Breast epithelium (tissue), 4 donors: Measurements from ENCODE around the gene ASTN1. TPM values are rescaled to one million over a fixed set of nuclear protein-coding genes. Genes with fewer than 3 reads are reported as not detected.

ENCODE experiments used
- DNase-seq, 2 donors: peaks; one replicate each; pipeline ENCODE4 v3.0.0-alpha.2; 2019; ENCODE audit warnings: low spot score in 2 of 2
- H3K27ac ChIP-seq, 2 donors: fragments of 200-600 bp; sonication (generic) in 1 of 2; one replicate each; pipeline ENCODE4 v1.5.1; 2016 to 2019; ENCODE audit warnings: mild to moderate bottlenecking in 1 of 2
- H3K27me3 ChIP-seq, 2 donors: fragments of 200-600 bp; sonication (generic) in 1 of 2; one replicate each; pipeline versions ENCODE4 v1.5.1 to v1.6.0; 2017 to 2019; ENCODE audit warnings: control low read depth in 1 of 2, mild to moderate bottlenecking in 1 of 2
- H3K36me3 ChIP-seq: fragments of 200-600 bp; one replicate; pipeline ENCODE4 v1.5.1; 2019
- H3K4me1 ChIP-seq, 2 donors: fragments of 200-600 bp; sonication (generic); one replicate each; pipeline ENCODE4 v1.5.1; 2016 to 2019; ENCODE audit warnings: control low read depth in 1 of 2
- H3K4me3 ChIP-seq, 3 donors: fragments of 200-600 bp; sonication (generic); 1 replicate in 2 of 3; 2 replicates in 1 of 3; pipeline ENCODE4 v1.5.1; 2016 to 2019; ENCODE audit warnings: mild to moderate bottlenecking in 3 of 3, moderate library complexity in 2 of 3
- H3K9me3 ChIP-seq, 2 donors: fragments of 200-600 bp; sonication (generic) in 1 of 2; one replicate each; pipeline ENCODE4 v1.5.1; 2016 to 2019; ENCODE audit warnings: control low read depth in 1 of 2
- CTCF ChIP-seq, 3 donors: fragments of 450-650 bp; IDR thresholded peaks; one replicate each; pipeline ENCODE4 v1.5.1; 2016 to 2017; ENCODE audit warnings: antibody characterized with exemption in 3 of 3, mild to moderate bottlenecking in 3 of 3, moderate library complexity in 3 of 3
- POLR2A ChIP-seq: fragments of 450-650 bp; IDR thresholded peaks from one replicate; pipeline ENCODE4 v1.6.1; 2016; ENCODE audit warnings: antibody characterized with exemption, mild to moderate bottlenecking, moderate library complexity
- POLR2AphosphoS5 ChIP-seq, 3 donors: sonication (generic); formaldehyde crosslinking; IDR thresholded peaks; one replicate each; pipeline ENCODE4 v1.6.1; 2017; ENCODE audit warnings: antibody characterized with exemption in 3 of 3
- intact Hi-C: fragments of 100-400 bp; cut with DNase I; formaldehyde crosslinking; loops from one replicate; pipeline ENCODE4 v1.15.1; 2023; ENCODE audit warnings: low total_unique reads
- total RNA-seq, 3 donors: library from RNA; depleted of rRNA; stranded (reverse); fragments of >200 nt; gene quantifications; one replicate each; pipeline ENCODE4 v1.1.0, GENCODE V29; 2016

The ASTN1 gene
- total RNA-seq, 3 donors from 2014 or later: 0.16 to 1.5 (median 0.33) TPM

- intact Hi-C loops: no loop called here
- no peaks in the 10 kb centered on the region for H3K27me3 ChIP-seq
- no peaks in the 10 kb centered on the region for H3K9me3 ChIP-seq
- no peak overlapping the region for H3K27ac ChIP-seq
- H3K36me3 ChIP-seq: no peaks in the 10 kb centered on the region
- DNase-seq: no peak
- H3K4me1 ChIP-seq: no peaks in the 10 kb centered on the region
- H3K4me3 ChIP-seq: no peak overlapping the region
- TF ChIP-seq POLR2A (no peak), POLR2AphosphoS5 (IDR thresholded peaks at IDR 0.05) (no peak), CTCF (IDR thresholded peaks at IDR 0.05) (no peak)
These were observed 163.0 kb downstream of the ASTN1 start for GRCh38 chr1:177001556-177001955.

- Histone ChIP-seq H3K36me3 (no peaks in the 10 kb centered on the region), H3K27ac (no peak overlapping the region), H3K27me3 (no peaks in the 10 kb centered on the region), H3K9me3 (no peaks in the 10 kb centered on the region), H3K4me3 (no peak overlapping the region), H3K4me1 (no peaks in the 10 kb centered on the region)
- intact Hi-C loops: no loop called here
- TF ChIP-seq POLR2AphosphoS5 (IDR thresholded peaks at IDR 0.05): no peak
- TF ChIP-seq CTCF (IDR thresholded peaks at IDR 0.05): no peak
- no peak for TF ChIP-seq POLR2A
- no peak for DNase-seq
These were observed 166.2 kb downstream of the ASTN1 start for GRCh38 chr1:176998183-176998795.

DNA sequence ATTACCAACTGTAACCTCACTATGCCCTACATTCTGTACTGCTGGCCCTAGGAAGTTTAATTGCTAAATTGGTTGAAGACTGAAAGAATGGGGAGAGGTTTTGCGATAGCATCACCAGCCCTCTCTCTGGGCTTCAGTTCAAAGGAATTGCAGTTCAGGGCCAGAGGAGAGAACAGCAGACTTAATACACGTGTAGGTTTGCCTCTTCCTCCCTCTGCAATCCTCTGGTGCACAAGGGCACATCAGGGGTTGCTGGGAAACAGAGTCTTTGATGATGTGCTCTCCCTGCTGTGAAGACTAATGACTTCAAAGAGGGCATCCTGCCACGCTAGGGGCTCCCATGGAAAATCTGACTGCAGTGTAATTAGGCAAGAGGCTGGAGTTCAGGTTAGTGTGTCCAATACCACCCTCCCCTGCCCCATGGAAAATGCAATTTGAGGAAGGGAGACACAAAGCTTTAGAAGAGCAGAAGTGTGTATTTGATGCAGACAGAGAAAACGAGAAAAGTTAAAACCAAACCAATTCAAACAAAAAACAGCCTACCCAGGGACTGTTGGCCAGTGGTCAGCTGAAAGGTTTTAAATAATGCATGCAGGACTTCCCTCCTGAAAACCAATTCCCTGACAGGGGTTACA is 167.9 kb downstream of the ASTN1 start:
- no peak for TF ChIP-seq CTCF (IDR thresholded peaks at IDR 0.05)
- intact Hi-C loops: no loop called here
- Histone ChIP-seq H3K36me3 (no peaks in the 10 kb centered on the region), H3K27me3 (no peaks in the 10 kb centered on the region), H3K9me3 (no peaks in the 10 kb centered on the region), H3K4me1 (no peaks in the 10 kb centered on the region), H3K4me3 (no peak overlapping the region), H3K27ac (no peak overlapping the region)
- no peak for DNase-seq

- DNase-seq: no peak
- H3K36me3 ChIP-seq: no peaks in the 10 kb centered on the region
- no peak overlapping the region for H3K27ac ChIP-seq
- H3K27me3 ChIP-seq: no peaks in the 10 kb centered on the region
- TF ChIP-seq POLR2A: no peak
- no peak for TF ChIP-seq POLR2AphosphoS5 (IDR thresholded peaks at IDR 0.05)
- no peak for TF ChIP-seq CTCF (IDR thresholded peaks at IDR 0.05)
- intact Hi-C loops: no loop called here
- no peaks in the 10 kb centered on the region for H3K4me1 ChIP-seq
- H3K4me3 ChIP-seq: no peak overlapping the region
- no peaks in the 10 kb centered on the region for H3K9me3 ChIP-seq
These were observed 169.4 kb downstream of the ASTN1 start for GRCh38 chr1:176994931-176995596.

- H3K9me3 ChIP-seq: no peaks in the 10 kb centered on the region
- no peak overlapping the region for H3K27ac ChIP-seq
- no peaks in the 10 kb centered on the region for H3K36me3 ChIP-seq
- no peak for TF ChIP-seq POLR2A
- TF ChIP-seq POLR2AphosphoS5 (IDR thresholded peaks at IDR 0.05): no peak
- no peak for TF ChIP-seq CTCF (IDR thresholded peaks at IDR 0.05)
- no peaks in the 10 kb centered on the region for H3K27me3 ChIP-seq
- no peaks in the 10 kb centered on the region for H3K4me1 ChIP-seq
- no peak overlapping the region for H3K4me3 ChIP-seq
- intact Hi-C loops: no loop called here
- DNase-seq: no peak
These were observed 170.9 kb downstream of the ASTN1 start for GRCh38 chr1:176993587-176993986.
